ENCODE measurements around the gene RPL4.
"Not testable (repeated sequence)": the region's sequence is repeated elsewhere in the genome, so short reads cannot be mapped to it uniquely, and the experiment has no call there.

The RPL4 gene

GRCh38 chr15:66481107-66481856, 23.4 kb downstream of the RPL4 start:
- intact Hi-C loops (cut with micrococcal nuclease), result no loop called here
- no peak overlapping the region for H3K27ac Mint-ChIP-seq
- H3K27me3 Mint-ChIP-seq, result no peaks in the 10 kb centered on the region
- H3K36me3 Mint-ChIP-seq (ENCODE audit: low read depth), result peaks cover 82% of the 10 kb centered on the region
- no peak overlapping the region for H3K4me3 Mint-ChIP-seq
- H3K4me1 Mint-ChIP-seq (ENCODE audit: low read depth), result peaks cover 33% of the 10 kb centered on the region
- no peaks in the 10 kb centered on the region for H3K9me3 Mint-ChIP-seq

DNA sequence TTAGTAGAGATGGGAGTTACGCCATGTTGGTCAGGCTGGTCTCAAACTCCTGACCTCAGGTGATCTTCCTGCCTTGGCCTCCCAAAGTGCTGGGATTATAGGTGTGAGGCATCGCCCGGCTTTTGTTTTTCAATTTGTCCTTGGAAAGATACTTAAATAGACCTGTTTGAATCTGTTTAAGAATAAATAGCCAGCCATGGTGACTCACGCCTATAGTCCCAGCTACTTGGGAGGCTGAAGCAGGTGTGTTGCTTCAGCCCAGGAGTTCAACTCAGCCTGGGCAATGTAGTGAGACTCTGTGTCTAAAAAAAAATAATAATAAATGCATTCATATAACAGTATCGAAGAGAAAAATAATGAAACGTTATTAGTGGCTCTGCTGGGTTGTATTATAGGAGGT, 24.4 kb downstream of the RPL4 start:
- Mint-ChIP-seq H3K4me1 (ENCODE audit: low read depth) (peaks cover 41% of the 10 kb centered on the region), H3K4me3 (no peak overlapping the region), H3K27me3 (no peaks in the 10 kb centered on the region), H3K27ac (no peak overlapping the region), H3K9me3 (no peaks in the 10 kb centered on the region), H3K36me3 (ENCODE audit: low read depth) (peaks cover 77% of the 10 kb centered on the region)
- intact Hi-C loops (cut with micrococcal nuclease), result no loop called here

DNA sequence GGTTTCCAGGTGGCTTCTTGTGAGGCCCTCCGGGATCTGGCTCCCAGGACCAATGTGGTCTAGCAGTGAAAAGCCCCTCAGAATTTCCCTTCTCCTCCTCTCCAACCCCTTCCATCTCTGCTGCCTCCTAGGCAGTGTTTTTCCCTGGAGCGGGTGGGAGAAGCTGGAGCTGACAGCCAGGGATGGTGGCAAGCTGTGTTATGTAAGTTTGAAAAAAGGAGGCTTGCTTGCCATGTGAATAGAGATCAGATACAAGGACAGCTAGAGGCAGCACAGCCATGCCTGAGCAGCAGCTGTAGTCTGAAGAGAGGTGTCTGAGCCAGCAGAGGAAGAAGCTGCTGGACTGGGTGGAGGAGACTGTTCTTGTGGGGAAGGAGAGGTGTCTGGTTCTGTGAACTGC, 27.6 kb downstream of the RPL4 start:
- H3K27ac Mint-ChIP-seq, result no peak overlapping the region
- no peaks in the 10 kb centered on the region for H3K27me3 Mint-ChIP-seq
- intact Hi-C loops (cut with micrococcal nuclease), result no loop called here
- peaks cover 70% of the 10 kb centered on the region for H3K36me3 Mint-ChIP-seq (ENCODE audit: low read depth)
- no peak overlapping the region for H3K4me3 Mint-ChIP-seq
- H3K9me3 Mint-ChIP-seq, result no peaks in the 10 kb centered on the region
- H3K4me1 Mint-ChIP-seq (ENCODE audit: low read depth), result peaks cover 29% of the 10 kb centered on the region

- peaks cover 68% of the 10 kb centered on the region for H3K36me3 Mint-ChIP-seq (ENCODE audit: low read depth)
- H3K4me1 Mint-ChIP-seq (ENCODE audit: low read depth), result peaks cover 24% of the 10 kb centered on the region
- H3K27ac Mint-ChIP-seq, result no peak overlapping the region
- no peak overlapping the region for H3K4me3 Mint-ChIP-seq
- H3K27me3 Mint-ChIP-seq, result no peaks in the 10 kb centered on the region
- intact Hi-C loops (cut with micrococcal nuclease), result no loop called here
- no peaks in the 10 kb centered on the region for H3K9me3 Mint-ChIP-seq
These were observed 28.1 kb downstream of the RPL4 start for GRCh38 chr15:66476535-66476934.

DNA sequence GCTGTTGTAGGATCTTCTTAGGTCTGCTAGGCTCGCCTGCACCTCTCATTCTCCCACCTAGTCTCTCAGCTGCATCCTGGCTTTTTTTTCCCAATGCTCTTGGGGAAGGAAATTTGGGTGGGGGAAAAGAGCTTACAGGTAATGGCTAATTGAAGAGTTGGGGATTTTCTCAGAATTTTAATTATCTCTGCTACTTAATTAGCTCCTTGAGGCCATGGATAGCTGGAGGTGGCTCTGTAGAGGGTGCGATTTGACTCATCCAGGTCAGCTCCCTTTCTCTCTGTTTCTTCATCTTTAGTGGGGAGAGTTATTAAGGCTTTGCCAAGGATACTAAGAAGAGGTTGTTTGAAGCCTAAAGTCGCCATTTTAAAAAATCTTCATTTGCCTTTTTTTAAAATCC, 29.7 kb downstream of the RPL4 start:
- intact Hi-C loops (cut with micrococcal nuclease), result no loop called here
- no peaks in the 10 kb centered on the region for H3K9me3 Mint-ChIP-seq
- peaks cover 14% of the 10 kb centered on the region for H3K4me1 Mint-ChIP-seq (ENCODE audit: low read depth)
- no peak overlapping the region for H3K4me3 Mint-ChIP-seq
- H3K27me3 Mint-ChIP-seq, result no peaks in the 10 kb centered on the region
- H3K27ac Mint-ChIP-seq, result peak overlapping the region; percentile 54
- H3K36me3 Mint-ChIP-seq (ENCODE audit: low read depth), result peaks cover 68% of the 10 kb centered on the region

DNA sequence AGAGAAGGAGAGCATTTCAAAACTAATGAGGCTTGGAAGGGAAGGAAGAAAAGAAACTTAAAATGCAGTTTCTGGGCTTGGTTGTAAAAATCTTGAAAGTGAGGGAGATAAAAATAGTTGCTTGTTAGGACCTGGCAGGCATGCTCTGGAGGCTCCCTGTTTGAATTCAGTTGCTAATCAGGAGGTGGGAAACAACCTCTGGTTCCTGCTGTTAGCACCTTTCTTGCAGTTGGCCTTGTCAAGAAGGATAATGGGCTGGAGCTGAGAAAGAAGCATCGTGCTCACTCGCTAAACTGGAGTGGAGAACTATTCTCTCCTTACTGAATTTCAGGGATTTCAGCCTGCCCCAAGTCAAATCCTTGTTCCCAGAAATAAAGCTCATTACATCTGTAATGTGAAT, 30.5 kb downstream of the RPL4 start:
- H3K36me3 Mint-ChIP-seq (ENCODE audit: low read depth), result peaks cover 68% of the 10 kb centered on the region
- no peak overlapping the region for H3K4me3 Mint-ChIP-seq
- peaks cover 14% of the 10 kb centered on the region for H3K4me1 Mint-ChIP-seq (ENCODE audit: low read depth)
- H3K9me3 Mint-ChIP-seq, result no peaks in the 10 kb centered on the region
- intact Hi-C loops (cut with micrococcal nuclease), result no loop called here
- no peaks in the 10 kb centered on the region for H3K27me3 Mint-ChIP-seq
- no peak overlapping the region for H3K27ac Mint-ChIP-seq

- no peaks in the 10 kb centered on the region for H3K9me3 Mint-ChIP-seq
- H3K27ac Mint-ChIP-seq, result no peak overlapping the region
- intact Hi-C loops (cut with micrococcal nuclease), result no loop called here
- H3K27me3 Mint-ChIP-seq, result no peaks in the 10 kb centered on the region
- H3K4me1 Mint-ChIP-seq (ENCODE audit: low read depth), result peaks cover 14% of the 10 kb centered on the region
- peaks cover 70% of the 10 kb centered on the region for H3K36me3 Mint-ChIP-seq (ENCODE audit: low read depth)
- no peak overlapping the region for H3K4me3 Mint-ChIP-seq
These were observed 32.3 kb downstream of the RPL4 start for GRCh38 chr15:66472176-66472999.

- H3K4me1 Mint-ChIP-seq (ENCODE audit: low read depth); intact Hi-C loops (cut with micrococcal nuclease); H3K4me3 Mint-ChIP-seq; H3K27ac Mint-ChIP-seq; H3K9me3 Mint-ChIP-seq; H3K27me3 Mint-ChIP-seq: not testable (repeated sequence)
- H3K36me3 Mint-ChIP-seq (ENCODE audit: low read depth), result peaks cover 75% of the 10 kb centered on the region
These were observed 33.8 kb downstream of the RPL4 start for GRCh38 chr15:66470825-66471224.

GRCh38 chr15:66467162-66468040, 37.3 kb downstream of the RPL4 start:
- intact Hi-C loops (cut with micrococcal nuclease), result not testable (repeated sequence)
- H3K4me1 Mint-ChIP-seq (ENCODE audit: low read depth), result peaks cover 17% of the 10 kb centered on the region

GRCh38 chr15:66465294-66465693, 39.4 kb downstream of the RPL4 start:
- intact Hi-C loops (cut with micrococcal nuclease); H3K4me3 Mint-ChIP-seq; H3K9me3 Mint-ChIP-seq; H3K27me3 Mint-ChIP-seq: not testable (repeated sequence)
- Mint-ChIP-seq H3K4me1 (ENCODE audit: low read depth) (peaks cover 23% of the 10 kb centered on the region), H3K36me3 (ENCODE audit: low read depth) (peaks cover 78% of the 10 kb centered on the region), H3K27ac (peak overlapping the region; percentile 59)

More at GRCh38 chr15:66467162-66468040, 37.3 kb downstream of the RPL4 start:
- H3K36me3 Mint-ChIP-seq (ENCODE audit: low read depth), result peaks cover 71% of the 10 kb centered on the region
- H3K9me3 Mint-ChIP-seq, H3K27ac Mint-ChIP-seq, H3K4me3 Mint-ChIP-seq, H3K27me3 Mint-ChIP-seq: not testable (repeated sequence)

- intact Hi-C loops (cut with micrococcal nuclease), result no loop called here
- Mint-ChIP-seq H3K27ac (no peak overlapping the region), H3K36me3 (ENCODE audit: low read depth) (peaks cover 71% of the 10 kb centered on the region)
These were observed 42.0 kb downstream of the RPL4 start for GRCh38 chr15:66462627-66463026.

GRCh38 chr15:66461917-66462316, 42.7 kb downstream of the RPL4 start:
- Mint-ChIP-seq H3K9me3 (no peaks in the 10 kb centered on the region), H3K27me3 (no peaks in the 10 kb centered on the region), H3K4me1 (ENCODE audit: low read depth) (peaks cover 41% of the 10 kb centered on the region), H3K27ac (no peak overlapping the region), H3K4me3 (no peak overlapping the region), H3K36me3 (ENCODE audit: low read depth) (peaks cover 67% of the 10 kb centered on the region)
- intact Hi-C loops (cut with micrococcal nuclease), result no loop called here

More at GRCh38 chr15:66462627-66463026, 42.0 kb downstream of the RPL4 start:
- Mint-ChIP-seq H3K4me1 (ENCODE audit: low read depth) (peaks cover 41% of the 10 kb centered on the region), H3K9me3 (no peaks in the 10 kb centered on the region), H3K27me3 (no peaks in the 10 kb centered on the region), H3K4me3 (no peak overlapping the region)

DNA sequence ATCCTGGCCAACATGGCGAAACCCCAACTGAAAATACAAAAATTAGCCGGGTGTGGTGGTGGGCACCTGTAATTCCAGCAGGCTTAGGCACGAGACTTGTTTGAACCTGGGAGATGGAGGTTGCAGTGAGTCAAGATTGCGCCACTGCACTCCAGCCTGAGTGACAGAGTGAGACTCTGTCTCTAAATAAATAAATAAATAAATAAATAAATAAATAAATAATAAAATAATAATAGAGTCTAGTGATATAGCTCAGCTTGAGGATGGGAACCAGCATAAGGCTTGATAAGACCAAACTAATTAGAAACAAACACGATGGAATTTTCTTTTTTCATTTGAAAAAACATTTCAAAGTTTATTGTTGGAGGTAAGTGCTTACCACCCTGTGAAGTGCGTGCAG, 43.4 kb downstream of the RPL4 start:
- peaks cover 41% of the 10 kb centered on the region for H3K4me1 Mint-ChIP-seq (ENCODE audit: low read depth)
- peaks cover 68% of the 10 kb centered on the region for H3K36me3 Mint-ChIP-seq (ENCODE audit: low read depth)
- H3K9me3 Mint-ChIP-seq; H3K27me3 Mint-ChIP-seq; H3K4me3 Mint-ChIP-seq; intact Hi-C loops (cut with micrococcal nuclease); H3K27ac Mint-ChIP-seq: not testable (repeated sequence)

Measured in dendritic cell treated with granulocyte-macrophage colony-stimulating factor and Interleukin-4, amounts not matched to agents 40 ng/mL and 50 ng/mL, for 4 days (primary cell).